SK-N-SH treated with all-trans-retinoic acid at 6 μM for 48 hours (cell line): ENCODE measurements around the gene FBLN5.

Source experiments
- ARNTL ChIP-seq: fragments of 450-650 bp; formaldehyde crosslinking; IDR thresholded peaks from 2 replicates; pipeline ENCODE4 v1.5.0; 2020; ENCODE audit warnings: low read depth, mild to moderate bottlenecking, moderate library complexity, borderline replicate concordance
- CSDC2 ChIP-seq: fragments of 250-450 bp; sonication (Bioruptor Pico); IDR thresholded peaks from 2 replicates; pipeline ENCODE4 v1.5.0; 2020; ENCODE audit warnings: mild to moderate bottlenecking, moderate library complexity
- ESRRG ChIP-seq: fragments of 250-450 bp; sonication (Bioruptor Pico); IDR thresholded peaks from 2 replicates; pipeline ENCODE4 v1.6.1; 2021; ENCODE audit warnings: mild to moderate bottlenecking
- OSR1 ChIP-seq: fragments of 250-450 bp; sonication (Bioruptor Pico); IDR thresholded peaks from 2 replicates; pipeline ENCODE4 v1.8.0; 2022; ENCODE audit warnings: moderate library complexity, mild to moderate bottlenecking, inconsistent platforms
- RARB ChIP-seq: fragments of 250-450 bp; sonication (Bioruptor Pico); IDR thresholded peaks from 2 replicates; pipeline ENCODE4 v1.8.0; 2021; ENCODE audit warnings: mild to moderate bottlenecking, moderate library complexity
- SNAI2 ChIP-seq: fragments of 250-450 bp; sonication (Bioruptor Pico); IDR thresholded peaks from 2 replicates; pipeline ENCODE4 v1.5.0; 2020; ENCODE audit warnings: mild to moderate bottlenecking, moderate library complexity
- TOX ChIP-seq: fragments of 250-450 bp; sonication (Bioruptor Pico); IDR thresholded peaks from 2 replicates; pipeline ENCODE4 v1.8.0; 2021; ENCODE audit warnings: mild to moderate bottlenecking, moderate library complexity, borderline replicate concordance
- ZFP3 ChIP-seq: fragments of 250-450 bp; sonication (Bioruptor Pico); IDR thresholded peaks from 2 replicates; pipeline ENCODE4 v1.5.0; 2020; ENCODE audit warnings: mild to moderate bottlenecking, moderate library complexity
- ZFP30 ChIP-seq: fragments of 450-650 bp; formaldehyde crosslinking; IDR thresholded peaks from 2 replicates; pipeline ENCODE4 v1.5.0; 2022; ENCODE audit warnings: mild to moderate bottlenecking, moderate library complexity
- ZNF70 ChIP-seq: fragments of 450-650 bp; formaldehyde crosslinking; IDR thresholded peaks from 2 replicates; pipeline ENCODE4 v1.5.0; 2020; ENCODE audit warnings: mild to moderate bottlenecking, moderate library complexity
- TF ChIP-seq, protein P1 (sequence below): fragments of 250-450 bp; sonication (Bioruptor Pico); IDR thresholded peaks from 2 replicates; pipeline ENCODE4 v1.8.0; 2020; ENCODE audit warnings: mild to moderate bottlenecking, moderate library complexity, borderline replicate concordance
- TF ChIP-seq, protein P2 (sequence below): fragments of 250-450 bp; sonication (Bioruptor Pico); IDR thresholded peaks from 2 replicates; pipeline ENCODE4 v1.5.1; 2021; ENCODE audit warnings: mild to moderate bottlenecking, moderate library complexity
- TF ChIP-seq, protein P3 (sequence below): fragments of 250-450 bp; sonication (Bioruptor Pico); IDR thresholded peaks from 2 replicates; pipeline ENCODE4 v1.5.1; 2020; ENCODE audit warnings: low read depth, mild to moderate bottlenecking, moderate library complexity
- TF ChIP-seq, protein P4 (sequence below): fragments of 250-450 bp; sonication (Bioruptor Pico); IDR thresholded peaks from 2 replicates; pipeline ENCODE4 v1.8.0; 2021; ENCODE audit warnings: low read depth, mild to moderate bottlenecking, moderate library complexity, borderline replicate concordance

DNA sequence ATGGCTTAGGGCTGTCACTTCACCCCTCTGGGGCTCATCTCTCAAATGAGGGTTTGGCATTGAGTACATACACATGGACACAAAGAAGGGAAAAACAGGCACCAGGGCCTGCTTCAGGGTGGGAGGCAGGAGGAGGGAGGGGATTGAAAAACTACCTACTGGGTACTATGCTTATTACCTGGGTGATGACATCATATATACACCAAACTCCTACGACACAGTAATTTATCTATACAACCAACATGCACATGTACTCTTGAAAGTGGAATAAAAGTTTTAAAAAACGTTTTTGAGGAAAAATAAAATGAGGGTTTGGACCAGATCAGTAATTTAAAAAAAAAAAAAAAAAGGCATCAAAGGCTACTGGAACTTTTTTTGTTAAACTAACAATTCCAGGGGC, 76.6 kb downstream of the FBLN5 start:
- TF ChIP-seq, protein P1, sequence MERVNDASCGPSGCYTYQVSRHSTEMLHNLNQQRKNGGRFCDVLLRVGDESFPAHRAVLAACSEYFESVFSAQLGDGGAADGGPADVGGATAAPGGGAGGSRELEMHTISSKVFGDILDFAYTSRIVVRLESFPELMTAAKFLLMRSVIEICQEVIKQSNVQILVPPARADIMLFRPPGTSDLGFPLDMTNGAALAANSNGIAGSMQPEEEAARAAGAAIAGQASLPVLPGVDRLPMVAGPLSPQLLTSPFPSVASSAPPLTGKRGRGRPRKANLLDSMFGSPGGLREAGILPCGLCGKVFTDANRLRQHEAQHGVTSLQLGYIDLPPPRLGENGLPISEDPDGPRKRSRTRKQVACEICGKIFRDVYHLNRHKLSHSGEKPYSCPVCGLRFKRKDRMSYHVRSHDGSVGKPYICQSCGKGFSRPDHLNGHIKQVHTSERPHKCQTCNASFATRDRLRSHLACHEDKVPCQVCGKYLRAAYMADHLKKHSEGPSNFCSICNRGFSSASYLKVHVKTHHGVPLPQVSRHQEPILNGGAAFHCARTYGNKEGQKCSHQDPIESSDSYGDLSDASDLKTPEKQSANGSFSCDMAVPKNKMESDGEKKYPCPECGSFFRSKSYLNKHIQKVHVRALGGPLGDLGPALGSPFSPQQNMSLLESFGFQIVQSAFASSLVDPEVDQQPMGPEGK (CRISPR knock-in tag), result no peak
- no peak for TF ChIP-seq ZFP30 (CRISPR knock-in tag)
- no peak for TF ChIP-seq SNAI2 (CRISPR knock-in tag)
- TF ChIP-seq OSR1 (CRISPR knock-in tag), result no peak
- TF ChIP-seq, protein P2, sequence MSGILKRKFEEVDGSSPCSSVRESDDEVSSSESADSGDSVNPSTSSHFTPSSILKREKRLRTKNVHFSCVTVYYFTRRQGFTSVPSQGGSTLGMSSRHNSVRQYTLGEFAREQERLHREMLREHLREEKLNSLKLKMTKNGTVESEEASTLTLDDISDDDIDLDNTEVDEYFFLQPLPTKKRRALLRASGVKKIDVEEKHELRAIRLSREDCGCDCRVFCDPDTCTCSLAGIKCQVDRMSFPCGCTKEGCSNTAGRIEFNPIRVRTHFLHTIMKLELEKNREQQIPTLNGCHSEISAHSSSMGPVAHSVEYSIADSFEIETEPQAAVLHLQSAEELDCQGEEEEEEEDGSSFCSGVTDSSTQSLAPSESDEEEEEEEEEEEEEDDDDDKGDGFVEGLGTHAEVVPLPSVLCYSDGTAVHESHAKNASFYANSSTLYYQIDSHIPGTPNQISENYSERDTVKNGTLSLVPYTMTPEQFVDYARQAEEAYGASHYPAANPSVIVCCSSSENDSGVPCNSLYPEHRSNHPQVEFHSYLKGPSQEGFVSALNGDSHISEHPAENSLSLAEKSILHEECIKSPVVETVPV (CRISPR knock-in tag), result no peak
- TF ChIP-seq ZFP3 (CRISPR knock-in tag), result no peak
- no peak for TF ChIP-seq RARB (CRISPR knock-in tag)
- TF ChIP-seq CSDC2 (CRISPR knock-in tag), result no peak
- TF ChIP-seq, protein P3, sequence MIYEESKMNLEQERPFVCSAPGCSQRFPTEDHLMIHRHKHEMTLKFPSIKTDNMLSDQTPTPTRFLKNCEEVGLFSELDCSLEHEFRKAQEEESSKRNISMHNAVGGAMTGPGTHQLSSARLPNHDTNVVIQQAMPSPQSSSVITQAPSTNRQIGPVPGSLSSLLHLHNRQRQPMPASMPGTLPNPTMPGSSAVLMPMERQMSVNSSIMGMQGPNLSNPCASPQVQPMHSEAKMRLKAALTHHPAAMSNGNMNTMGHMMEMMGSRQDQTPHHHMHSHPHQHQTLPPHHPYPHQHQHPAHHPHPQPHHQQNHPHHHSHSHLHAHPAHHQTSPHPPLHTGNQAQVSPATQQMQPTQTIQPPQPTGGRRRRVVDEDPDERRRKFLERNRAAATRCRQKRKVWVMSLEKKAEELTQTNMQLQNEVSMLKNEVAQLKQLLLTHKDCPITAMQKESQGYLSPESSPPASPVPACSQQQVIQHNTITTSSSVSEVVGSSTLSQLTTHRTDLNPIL (CRISPR knock-in tag), result no peak
- TF ChIP-seq, protein P4, sequence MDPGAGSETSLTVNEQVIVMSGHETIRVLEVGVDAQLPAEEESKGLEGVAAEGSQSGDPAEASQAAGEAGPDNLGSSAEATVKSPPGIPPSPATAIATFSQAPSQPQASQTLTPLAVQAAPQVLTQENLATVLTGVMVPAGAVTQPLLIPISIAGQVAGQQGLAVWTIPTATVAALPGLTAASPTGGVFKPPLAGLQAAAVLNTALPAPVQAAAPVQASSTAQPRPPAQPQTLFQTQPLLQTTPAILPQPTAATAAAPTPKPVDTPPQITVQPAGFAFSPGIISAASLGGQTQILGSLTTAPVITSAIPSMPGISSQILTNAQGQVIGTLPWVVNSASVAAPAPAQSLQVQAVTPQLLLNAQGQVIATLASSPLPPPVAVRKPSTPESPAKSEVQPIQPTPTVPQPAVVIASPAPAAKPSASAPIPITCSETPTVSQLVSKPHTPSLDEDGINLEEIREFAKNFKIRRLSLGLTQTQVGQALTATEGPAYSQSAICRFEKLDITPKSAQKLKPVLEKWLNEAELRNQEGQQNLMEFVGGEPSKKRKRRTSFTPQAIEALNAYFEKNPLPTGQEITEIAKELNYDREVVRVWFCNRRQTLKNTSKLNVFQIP (CRISPR knock-in tag), result no peak
- TF ChIP-seq TOX (CRISPR knock-in tag), result no peak
- TF ChIP-seq ESRRG, result no peak
- TF ChIP-seq ZNF70, result no peak
- no peak for TF ChIP-seq ARNTL (CRISPR knock-in tag)
